C4-2B (cell line): Measurements from ENCODE around the gene DYNLT2.
"Not testable (repeated sequence)": the region's sequence is repeated elsewhere in the genome, so short reads cannot be mapped to it uniquely, and the experiment has no call there.

Source experiments
- H3K27ac ChIP-seq: fragments of 450-650 bp; 2 replicates; pipeline ENCODE4 v1.5.1; 2017
- ZFX ChIP-seq: fragments of 450-650 bp; IDR thresholded peaks from 2 replicates; pipeline ENCODE4 v1.6.1; 2017
- TF ChIP-seq, protein P1 (sequence below): fragments of 450-650 bp; conservative IDR thresholded peaks from 2 replicates; pipeline ENCODE4 v1.5.1; 2017; ENCODE audit warnings: mild to moderate bottlenecking

DYNLT2 gene

DNA sequence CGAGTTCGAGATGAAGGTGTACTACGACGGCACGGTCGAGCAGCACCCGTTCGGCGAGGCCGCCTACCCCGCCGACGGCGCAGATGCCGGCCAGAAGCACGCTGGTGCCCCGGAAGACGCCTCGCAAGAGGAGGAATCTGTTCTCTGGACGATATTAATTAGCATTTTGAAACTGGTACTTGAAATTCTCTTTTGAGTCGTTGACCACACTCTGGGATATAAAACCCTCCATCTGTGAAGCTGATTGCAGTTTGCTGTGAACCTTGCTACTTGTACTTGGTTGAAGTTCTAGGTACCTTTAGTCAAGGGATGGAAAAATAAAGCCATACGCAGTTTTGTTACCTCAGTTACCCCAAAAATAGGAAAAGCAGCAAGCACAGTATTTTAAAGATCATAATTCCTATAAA, 48.5 kb downstream of the DYNLT2 start:
- H3K27ac ChIP-seq: peak overlapping the region; percentile 88
- no peak for TF ChIP-seq ZFX
- TF ChIP-seq, protein P1, sequence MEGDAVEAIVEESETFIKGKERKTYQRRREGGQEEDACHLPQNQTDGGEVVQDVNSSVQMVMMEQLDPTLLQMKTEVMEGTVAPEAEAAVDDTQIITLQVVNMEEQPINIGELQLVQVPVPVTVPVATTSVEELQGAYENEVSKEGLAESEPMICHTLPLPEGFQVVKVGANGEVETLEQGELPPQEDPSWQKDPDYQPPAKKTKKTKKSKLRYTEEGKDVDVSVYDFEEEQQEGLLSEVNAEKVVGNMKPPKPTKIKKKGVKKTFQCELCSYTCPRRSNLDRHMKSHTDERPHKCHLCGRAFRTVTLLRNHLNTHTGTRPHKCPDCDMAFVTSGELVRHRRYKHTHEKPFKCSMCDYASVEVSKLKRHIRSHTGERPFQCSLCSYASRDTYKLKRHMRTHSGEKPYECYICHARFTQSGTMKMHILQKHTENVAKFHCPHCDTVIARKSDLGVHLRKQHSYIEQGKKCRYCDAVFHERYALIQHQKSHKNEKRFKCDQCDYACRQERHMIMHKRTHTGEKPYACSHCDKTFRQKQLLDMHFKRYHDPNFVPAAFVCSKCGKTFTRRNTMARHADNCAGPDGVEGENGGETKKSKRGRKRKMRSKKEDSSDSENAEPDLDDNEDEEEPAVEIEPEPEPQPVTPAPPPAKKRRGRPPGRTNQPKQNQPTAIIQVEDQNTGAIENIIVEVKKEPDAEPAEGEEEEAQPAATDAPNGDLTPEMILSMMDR: no peak

DNA sequence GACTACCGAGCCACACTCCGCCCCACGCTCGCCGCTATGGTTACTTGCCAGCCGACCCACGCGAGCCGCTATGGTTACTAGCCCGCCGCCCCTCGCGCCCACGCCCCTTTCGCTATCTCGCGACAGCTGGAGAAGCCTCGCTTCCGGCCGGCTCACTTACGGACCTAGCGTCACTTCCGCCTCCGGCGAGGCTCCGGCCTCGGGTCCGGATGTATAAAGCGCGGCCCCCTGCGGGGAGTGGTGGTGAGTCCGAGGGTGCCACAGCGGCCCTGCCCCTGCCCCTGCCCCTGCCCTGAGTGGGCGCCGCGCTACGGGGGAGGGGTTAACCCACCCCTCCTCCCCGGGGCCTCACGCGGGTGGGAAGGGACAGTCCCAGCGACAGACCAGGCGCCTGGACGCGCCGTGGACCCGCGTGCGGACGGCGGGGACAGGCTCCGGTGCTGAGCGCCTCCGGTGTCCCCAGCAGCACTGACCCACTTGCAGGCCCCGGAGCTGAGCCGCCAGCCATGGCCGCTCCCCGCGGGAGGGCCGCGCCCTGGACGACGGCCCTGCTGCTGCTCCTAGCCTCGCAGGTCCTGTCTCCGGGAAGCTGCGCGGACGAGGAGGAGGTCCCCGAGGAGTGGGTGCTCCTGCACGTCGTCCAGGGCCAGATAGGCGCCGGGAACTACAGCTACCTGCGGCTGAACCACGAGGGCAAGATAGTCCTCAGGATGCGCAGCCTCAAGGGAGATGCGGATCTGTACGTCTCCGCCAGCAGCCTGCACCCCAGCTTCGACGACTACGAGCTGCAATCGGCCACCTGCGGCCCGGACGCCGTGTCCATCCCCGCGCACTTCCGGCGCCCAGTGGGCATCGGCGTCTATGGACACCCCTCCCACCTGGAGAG, 49.2 kb downstream of the DYNLT2 start, which contains the start of the genes C6orf120 and WDR27:
TSS of gene C6orf120 (plus strand) at position 173 of the 886 bp plus-strand sequence. CDS start at position 507, 334 bp downstream.
TSS of gene WDR27 (minus strand) at position 76 of the 886 bp plus-strand sequence. CDS start 13,024 bp downstream, outside the sequence.
- TF ChIP-seq, protein P1: no peak
- TF ChIP-seq ZFX: peak; percentile 81

GRCh38 chr6:169701311-169701953, 49.9 kb downstream of the DYNLT2 start:
- TF ChIP-seq, protein P1: no peak
- TF ChIP-seq ZFX: no peak
- H3K27ac ChIP-seq: peak overlapping the region; percentile 88

More for the DNA sequence above, 49.2 kb downstream of the DYNLT2 start, which contains the start of the genes C6orf120 and WDR27:
- H3K27ac ChIP-seq: peak within 1 kb of the TSS; percentile 88

GRCh38 chr6:169700296-169700695, 51.1 kb downstream of the DYNLT2 start:
- no peak overlapping the region for H3K27ac ChIP-seq
- TF ChIP-seq ZFX: no peak
- TF ChIP-seq, protein P1: no peak

DNA sequence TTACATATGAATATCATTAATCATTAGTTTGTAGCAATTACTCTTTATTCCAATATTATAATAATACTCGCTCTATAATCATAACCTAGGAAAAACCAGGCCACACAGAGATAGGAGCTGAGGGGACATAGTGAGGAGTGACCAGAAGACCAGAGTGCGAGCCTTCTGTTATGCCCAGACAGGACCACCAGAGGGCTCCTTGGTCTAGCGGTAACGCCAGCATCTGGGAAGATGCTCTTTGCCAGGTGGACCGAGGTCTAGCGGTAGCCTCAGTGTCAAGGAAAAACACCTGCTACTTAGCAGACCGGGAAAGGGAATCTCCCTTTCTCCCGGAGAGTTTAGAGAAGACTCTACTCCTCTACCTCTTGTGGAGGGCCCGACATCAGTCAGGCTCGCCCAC, 54.3 kb downstream of the DYNLT2 start:
- not testable (repeated sequence) for H3K27ac ChIP-seq
- TF ChIP-seq, protein P1: peak; percentile 34

DNA sequence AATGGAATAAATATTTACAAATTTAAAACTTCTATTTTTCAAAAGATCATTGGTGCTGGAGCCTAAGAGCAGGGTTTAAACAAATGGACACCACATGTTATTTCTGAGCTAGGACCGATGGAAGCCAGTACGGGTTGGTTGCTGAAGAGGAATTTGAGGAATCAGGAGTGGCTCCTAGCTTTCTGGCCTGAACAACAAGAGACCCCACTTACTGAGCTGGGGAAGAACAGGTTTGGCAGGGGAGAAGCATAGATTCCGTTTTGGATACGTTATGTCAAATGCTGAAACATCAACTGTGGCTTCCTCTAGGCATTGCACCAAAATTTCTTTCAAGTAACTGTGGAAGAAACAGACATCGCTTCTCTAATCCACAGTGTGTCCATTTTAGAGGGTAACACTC, 56.2 kb downstream of the DYNLT2 start:
- no peak overlapping the region for H3K27ac ChIP-seq
- TF ChIP-seq, protein P1: no peak
- TF ChIP-seq ZFX: no peak

- H3K27ac ChIP-seq: no peak overlapping the region
- TF ChIP-seq, protein P1: no peak
- TF ChIP-seq ZFX: no peak
Observed at GRCh38 chr6:169692516-169692915, 58.9 kb downstream of the DYNLT2 start.
